ENCODE results near the gene CLASP1.
"Not testable (repeated sequence)": the region's sequence is repeated elsewhere in the genome, so short reads cannot be mapped to it uniquely, and the experiment has no call there.

Gene CLASP1

DNA sequence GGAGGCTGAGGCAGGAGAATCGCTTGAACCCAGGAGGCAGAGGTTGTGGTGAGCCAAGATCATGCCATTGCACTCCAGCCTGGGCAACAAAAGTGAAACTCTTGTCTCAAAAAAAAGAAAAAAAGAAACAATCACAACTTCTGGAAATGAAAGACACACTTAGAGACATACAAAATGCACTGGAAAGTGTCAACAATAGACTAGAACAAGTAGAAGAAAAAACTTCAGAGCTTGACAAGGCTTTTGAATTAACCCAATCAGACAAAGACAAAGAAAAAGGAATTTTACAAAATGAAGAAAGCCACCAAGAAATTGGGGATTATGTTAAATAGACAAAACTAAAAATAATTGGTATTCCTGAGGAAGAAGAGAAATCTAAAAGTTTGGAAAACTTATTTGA lies 22.4 kb upstream of the CLASP1 start:
- H3K4me3 Mint-ChIP-seq, H3K27ac Mint-ChIP-seq, CTCF ChIA-PET, H3K4me1 Mint-ChIP-seq, DNase-seq: not testable (repeated sequence)
- H3K36me3 Mint-ChIP-seq = peaks cover 11% of the 10 kb centered on the region
- peaks cover 53% of the 10 kb centered on the region for H3K9me3 Mint-ChIP-seq
- H3K27me3 Mint-ChIP-seq = peaks cover 15% of the 10 kb centered on the region

DNA sequence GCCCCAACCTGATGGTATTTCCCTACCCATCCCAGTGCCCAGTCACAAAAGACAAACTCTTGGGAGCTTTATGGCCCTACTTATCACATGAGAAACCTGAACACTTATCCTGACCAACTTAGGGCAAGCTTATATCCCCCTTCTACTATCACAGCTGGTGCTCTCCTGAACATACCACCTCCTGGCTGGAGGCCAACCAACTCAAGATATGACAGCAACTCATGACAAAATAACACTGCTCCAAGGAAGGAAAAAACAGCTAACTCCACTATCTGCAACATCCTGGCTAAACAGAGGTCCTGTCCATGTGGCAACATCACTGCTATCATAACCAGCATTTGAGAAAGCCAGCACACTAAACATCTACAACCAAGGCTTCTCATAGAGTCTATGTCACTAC lies 20.9 kb upstream of the CLASP1 start:
- H3K4me3 Mint-ChIP-seq = no peak overlapping the region
- H3K27ac Mint-ChIP-seq = no peak overlapping the region
- H3K9me3 Mint-ChIP-seq = peaks cover 42% of the 10 kb centered on the region
- peaks cover 13% of the 10 kb centered on the region for H3K27me3 Mint-ChIP-seq
- no peak for DNase-seq
- no peaks in the 10 kb centered on the region for H3K4me1 Mint-ChIP-seq
- CTCF ChIA-PET = interaction anchor here (0.6 to 0.7 kb wide), 2 partner anchors 8 to 11 kb away, joined by 3 read pairs; no protein-coding TSS in a partner anchor
- H3K36me3 Mint-ChIP-seq = peaks cover 11% of the 10 kb centered on the region

DNA sequence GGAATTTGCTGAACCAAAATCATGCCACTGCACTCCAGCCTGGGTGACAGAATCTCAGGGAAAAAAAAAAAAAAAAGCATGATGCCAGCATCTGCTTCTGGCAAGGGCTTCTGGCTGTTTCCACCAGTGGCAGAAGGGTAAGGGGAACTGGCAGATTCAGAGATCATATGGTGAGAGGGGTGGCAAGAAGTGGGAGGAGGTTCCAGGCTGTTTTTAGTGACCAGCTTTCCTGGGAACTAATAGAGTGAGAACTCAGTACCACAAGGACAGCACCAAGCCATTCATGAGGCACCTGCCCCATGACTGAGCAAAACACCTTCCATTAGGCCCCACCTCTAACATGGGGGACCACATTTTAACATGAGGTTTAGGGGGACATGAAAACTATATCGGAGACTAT lies 18.4 kb upstream of the CLASP1 start:
- Mint-ChIP-seq H3K4me1 (no peaks in the 10 kb centered on the region), H3K9me3 (peaks cover 28% of the 10 kb centered on the region), H3K36me3 (peaks cover 12% of the 10 kb centered on the region), H3K27me3 (peaks cover 13% of the 10 kb centered on the region), H3K4me3 (no peak overlapping the region), H3K27ac (no peak overlapping the region)
- CTCF ChIA-PET = no interaction called here
- no peak for DNase-seq

DNA sequence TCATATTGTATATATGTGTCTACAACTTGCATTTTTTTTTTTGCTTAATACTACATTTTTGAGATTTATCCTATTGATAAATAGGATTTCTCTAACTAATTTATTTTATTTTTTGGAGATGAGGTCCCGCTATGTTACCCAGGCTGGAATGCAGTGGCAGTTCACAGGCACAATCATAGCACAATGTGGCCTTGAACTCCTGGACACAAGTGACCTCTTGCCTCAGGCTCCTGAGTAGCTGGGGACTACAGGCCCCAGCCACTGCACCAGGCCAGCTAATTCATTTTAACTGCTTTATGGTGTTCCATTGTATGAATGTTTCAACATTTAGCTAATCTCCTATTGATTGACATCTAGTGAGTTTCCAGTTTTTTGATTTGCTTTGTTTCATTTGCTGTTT lies 16.8 kb upstream of the CLASP1 start:
- H3K27ac Mint-ChIP-seq = no peak overlapping the region
- no peaks in the 10 kb centered on the region for H3K4me1 Mint-ChIP-seq
- CTCF ChIA-PET = no interaction called here
- H3K9me3 Mint-ChIP-seq = peaks cover 18% of the 10 kb centered on the region
- peaks cover 7% of the 10 kb centered on the region for H3K27me3 Mint-ChIP-seq
- DNase-seq = no peak
- H3K36me3 Mint-ChIP-seq = peaks cover 9% of the 10 kb centered on the region
- H3K4me3 Mint-ChIP-seq = no peak overlapping the region

DNA sequence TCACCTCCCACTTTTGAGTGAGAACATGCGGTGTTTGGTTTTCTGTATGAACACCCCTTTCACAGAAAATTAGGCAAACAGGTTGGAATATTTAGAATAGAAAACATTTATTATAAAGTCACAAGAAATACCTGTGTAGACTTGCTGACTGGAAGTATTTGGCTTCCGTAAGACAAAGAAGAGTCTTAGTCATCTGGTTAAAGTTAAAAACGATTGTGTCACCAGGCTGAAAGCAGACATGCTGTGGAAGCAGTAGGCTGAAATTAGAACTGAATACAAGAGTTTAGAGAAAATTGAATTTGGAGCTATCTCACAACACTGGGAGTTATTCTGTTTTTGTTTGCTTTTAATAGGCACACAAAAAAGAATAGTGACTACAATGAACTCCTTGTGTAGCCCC lies 16.2 kb upstream of the CLASP1 start:
- CTCF ChIA-PET = no interaction called here
- no peak for DNase-seq
- H3K27me3 Mint-ChIP-seq = peaks cover 7% of the 10 kb centered on the region
- H3K9me3 Mint-ChIP-seq = peaks cover 15% of the 10 kb centered on the region
- H3K4me1 Mint-ChIP-seq = no peaks in the 10 kb centered on the region
- H3K4me3 Mint-ChIP-seq = no peak overlapping the region
- no peak overlapping the region for H3K27ac Mint-ChIP-seq
- peaks cover 9% of the 10 kb centered on the region for H3K36me3 Mint-ChIP-seq

DNA sequence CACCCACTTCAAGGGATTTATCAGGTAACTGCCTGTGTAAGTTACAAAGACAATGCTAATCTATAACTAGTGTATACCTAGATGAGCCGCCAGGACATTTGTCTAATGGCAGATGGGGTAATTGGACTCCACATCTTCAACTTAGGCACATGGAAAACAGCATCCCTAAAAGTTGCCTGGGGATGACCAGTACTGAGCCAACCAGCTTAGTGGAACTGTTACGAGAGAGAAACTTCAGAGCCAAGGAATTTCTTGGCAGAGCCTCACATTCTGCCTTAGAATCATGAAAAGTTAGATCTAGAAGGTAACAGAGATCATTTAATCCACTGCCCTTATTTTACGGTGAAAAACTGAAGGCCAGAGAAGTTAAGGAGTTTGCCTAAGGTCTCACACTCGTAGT lies 15.5 kb upstream of the CLASP1 start:
- CTCF ChIA-PET = no interaction called here
- no peak for DNase-seq
- peaks cover 9% of the 10 kb centered on the region for H3K9me3 Mint-ChIP-seq
- no peak overlapping the region for H3K4me3 Mint-ChIP-seq
- no peaks in the 10 kb centered on the region for H3K4me1 Mint-ChIP-seq
- H3K36me3 Mint-ChIP-seq = peaks cover 9% of the 10 kb centered on the region
- H3K27ac Mint-ChIP-seq = no peak overlapping the region
- peaks cover 5% of the 10 kb centered on the region for H3K27me3 Mint-ChIP-seq

DNA sequence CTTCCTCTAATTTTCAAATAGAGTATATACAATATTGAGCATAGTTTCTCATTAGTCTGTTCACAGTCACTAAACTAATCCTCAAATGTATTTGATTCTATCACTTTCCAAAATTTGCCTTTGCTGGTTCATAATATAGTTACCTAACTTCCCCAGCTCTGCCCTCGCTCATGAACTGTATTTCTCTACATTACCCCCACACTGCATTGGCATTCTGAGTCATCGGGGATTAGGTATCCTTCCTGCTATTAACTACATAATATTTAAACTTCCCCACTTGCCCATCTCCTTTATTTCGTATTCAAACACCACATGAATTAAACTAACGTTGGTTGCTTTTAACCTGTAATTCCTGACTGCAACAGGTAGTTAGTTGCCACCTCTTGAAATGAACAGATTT lies 14.8 kb upstream of the CLASP1 start:
- H3K36me3 Mint-ChIP-seq = peaks cover 9% of the 10 kb centered on the region
- DNase-seq = no peak
- no peak overlapping the region for H3K27ac Mint-ChIP-seq
- H3K9me3 Mint-ChIP-seq = peaks cover 5% of the 10 kb centered on the region
- H3K4me3 Mint-ChIP-seq = no peak overlapping the region
- no peaks in the 10 kb centered on the region for H3K4me1 Mint-ChIP-seq
- H3K27me3 Mint-ChIP-seq = no peaks in the 10 kb centered on the region
- CTCF ChIA-PET = no interaction called here

DNA sequence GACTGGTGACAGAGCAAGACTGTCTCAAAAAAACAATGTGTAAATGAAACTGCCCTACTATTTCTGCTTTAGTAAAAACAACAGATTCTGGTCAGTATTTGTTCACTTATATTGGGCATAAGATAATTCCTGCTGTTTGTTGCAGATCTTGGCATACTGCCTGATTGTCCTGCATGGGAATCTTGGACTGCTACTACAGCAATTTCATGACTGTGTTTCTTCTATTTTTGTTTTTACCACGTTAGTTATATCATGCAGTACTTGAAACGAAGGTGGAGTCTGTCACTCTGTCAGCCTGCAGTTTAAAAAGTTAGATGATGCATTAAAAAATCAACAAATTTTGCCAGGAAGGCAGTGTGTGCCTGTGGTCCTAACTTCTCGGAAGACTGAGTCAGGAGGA lies 14.2 kb upstream of the CLASP1 start:
- no peak overlapping the region for H3K4me3 Mint-ChIP-seq
- no peaks in the 10 kb centered on the region for H3K27me3 Mint-ChIP-seq
- no peak for DNase-seq
- CTCF ChIA-PET = no interaction called here
- H3K36me3 Mint-ChIP-seq = peaks cover 14% of the 10 kb centered on the region
- peaks cover 3% of the 10 kb centered on the region for H3K4me1 Mint-ChIP-seq
- no peak overlapping the region for H3K27ac Mint-ChIP-seq
- peaks cover 2% of the 10 kb centered on the region for H3K9me3 Mint-ChIP-seq

DNA sequence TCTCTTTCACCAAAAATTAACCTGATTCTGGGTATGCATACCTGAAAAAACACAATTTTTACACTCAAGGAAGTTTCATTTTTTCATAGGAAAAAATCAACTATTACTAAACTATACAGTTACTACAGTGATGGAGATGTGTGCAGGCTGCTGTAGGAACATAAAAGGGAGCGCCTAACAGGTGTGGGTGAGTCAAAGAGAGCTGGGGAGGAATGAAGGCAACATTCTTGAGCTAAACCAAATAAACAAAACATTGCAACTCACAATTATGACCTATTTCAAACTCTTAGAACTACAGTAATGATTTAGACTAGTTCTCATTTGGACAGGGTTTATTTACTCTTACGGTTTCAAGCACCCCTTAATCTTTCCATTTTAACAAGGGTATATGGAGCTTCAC lies 13.4 kb upstream of the CLASP1 start:
- no peaks in the 10 kb centered on the region for H3K9me3 Mint-ChIP-seq
- no peak overlapping the region for H3K27ac Mint-ChIP-seq
- H3K36me3 Mint-ChIP-seq = peaks cover 16% of the 10 kb centered on the region
- no peak for DNase-seq
- H3K4me1 Mint-ChIP-seq = peaks cover 3% of the 10 kb centered on the region
- CTCF ChIA-PET = no interaction called here
- no peak overlapping the region for H3K4me3 Mint-ChIP-seq
- H3K27me3 Mint-ChIP-seq = no peaks in the 10 kb centered on the region

DNA sequence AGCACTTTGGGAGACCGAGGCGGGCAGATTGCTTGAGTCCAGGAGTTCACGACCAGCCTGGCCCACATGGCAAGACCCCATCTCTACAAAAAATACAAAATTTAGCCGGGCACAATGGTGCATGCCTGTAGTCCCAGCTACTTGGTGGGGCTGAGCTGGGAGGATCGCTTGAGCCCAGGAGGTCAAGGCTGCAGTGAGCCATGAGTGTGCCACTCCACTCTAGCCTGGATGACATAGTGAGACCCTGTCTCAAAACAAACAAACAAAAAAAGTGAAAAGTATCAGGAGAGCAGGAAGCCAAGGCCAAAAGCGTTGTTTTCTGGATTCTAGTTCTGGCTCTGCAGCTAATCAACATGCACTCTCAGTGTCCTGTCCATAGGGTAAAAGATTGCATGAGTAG lies 10.7 kb upstream of the CLASP1 start:
- no peak overlapping the region for H3K27ac Mint-ChIP-seq
- H3K27me3 Mint-ChIP-seq = no peaks in the 10 kb centered on the region
- no peak overlapping the region for H3K4me3 Mint-ChIP-seq
- no peaks in the 10 kb centered on the region for H3K9me3 Mint-ChIP-seq
- DNase-seq = no peak
- CTCF ChIA-PET = no interaction called here
- H3K36me3 Mint-ChIP-seq = peaks cover 13% of the 10 kb centered on the region
- H3K4me1 Mint-ChIP-seq = peaks cover 3% of the 10 kb centered on the region

DNA sequence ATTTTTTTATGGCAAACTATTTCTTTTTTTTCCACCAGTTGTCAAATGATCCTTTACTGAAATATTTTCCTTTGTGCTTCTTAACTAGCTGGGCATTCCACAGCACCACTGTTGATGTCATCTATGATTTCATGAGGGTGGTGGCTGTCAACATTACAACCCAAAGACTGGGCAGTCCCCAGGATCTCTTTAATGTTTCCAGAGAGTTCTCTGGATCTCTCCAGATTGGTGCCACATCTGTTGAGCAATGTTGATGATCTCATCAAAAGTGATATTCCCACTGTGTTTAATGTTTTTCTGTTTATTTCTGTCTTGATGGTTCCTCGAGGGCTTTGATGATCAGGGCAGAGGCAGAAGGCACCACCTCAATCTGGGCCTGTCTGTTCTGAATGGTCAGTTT lies 9.1 kb upstream of the CLASP1 start:
- DNase-seq, CTCF ChIA-PET, H3K9me3 Mint-ChIP-seq, H3K4me3 Mint-ChIP-seq, H3K27me3 Mint-ChIP-seq, H3K27ac Mint-ChIP-seq: not testable (repeated sequence)
- H3K36me3 Mint-ChIP-seq = peaks cover 22% of the 10 kb centered on the region
- peaks cover 15% of the 10 kb centered on the region for H3K4me1 Mint-ChIP-seq

DNA sequence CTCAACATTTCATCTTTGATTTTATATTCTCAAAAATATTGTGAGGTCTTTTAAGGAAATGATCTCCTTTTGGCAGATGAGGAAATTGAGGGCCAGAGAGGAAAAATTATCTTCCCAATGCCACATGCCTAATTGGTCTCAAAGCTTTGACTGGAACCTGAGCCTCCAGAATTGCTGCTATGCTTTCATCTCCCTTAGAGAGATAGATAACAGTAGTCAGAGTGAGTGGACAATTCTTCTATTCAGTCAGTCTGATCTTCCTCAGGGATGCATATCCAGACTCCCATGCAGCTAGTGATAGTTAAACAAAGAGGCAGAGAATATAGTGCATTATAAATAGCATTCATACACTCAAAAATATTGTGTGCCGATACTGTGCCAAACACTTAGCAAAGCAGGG lies 3.8 kb upstream of the CLASP1 start:
- peaks cover 46% of the 10 kb centered on the region for H3K4me1 Mint-ChIP-seq
- no peak overlapping the region for H3K4me3 Mint-ChIP-seq
- CTCF ChIA-PET = no interaction called here
- no peaks in the 10 kb centered on the region for H3K9me3 Mint-ChIP-seq
- DNase-seq = no peak
- peaks cover 5% of the 10 kb centered on the region for H3K27me3 Mint-ChIP-seq
- H3K27ac Mint-ChIP-seq = no peak overlapping the region
- peaks cover 19% of the 10 kb centered on the region for H3K36me3 Mint-ChIP-seq

DNA sequence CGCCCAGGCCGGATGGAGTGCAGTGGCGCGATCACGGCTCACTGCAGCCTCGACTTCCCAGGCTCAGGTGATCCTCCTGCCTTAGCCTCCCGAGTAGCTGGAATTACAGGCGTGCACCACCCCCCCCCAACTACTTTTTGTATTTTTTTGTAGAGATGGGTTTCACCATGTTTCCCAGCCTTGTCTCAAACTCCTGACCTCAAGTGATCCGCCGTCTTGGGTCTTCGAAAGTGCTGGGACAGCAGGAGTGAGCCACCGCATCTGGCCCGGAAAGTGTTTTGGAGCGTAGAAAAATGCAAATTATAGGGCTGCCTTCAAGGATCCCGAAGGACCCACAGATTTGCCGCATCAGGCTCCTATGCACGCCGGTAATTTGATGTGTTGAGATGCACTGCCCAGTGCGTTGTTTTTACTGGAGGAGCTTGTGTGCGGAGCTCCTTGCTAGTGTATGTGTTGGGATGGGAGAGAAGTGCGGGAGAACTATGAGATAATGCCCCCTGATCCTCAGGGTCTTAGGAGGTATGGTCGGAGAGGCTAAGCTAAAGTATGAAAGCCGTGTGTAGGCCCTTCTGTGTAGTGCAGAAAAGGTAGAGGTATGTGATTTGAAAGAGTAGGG lies 1.2 kb upstream of the CLASP1 start:
- Mint-ChIP-seq H3K9me3 (no peaks in the 10 kb centered on the region), H3K27ac (peak overlapping the region; percentile 99), H3K4me1 (peaks cover 66% of the 10 kb centered on the region), H3K4me3 (peak overlapping the region; percentile 87), H3K36me3 (peaks cover 22% of the 10 kb centered on the region), H3K27me3 (peaks cover 5% of the 10 kb centered on the region)
- DNase-seq = peak; percentile 41
- CTCF ChIA-PET = interaction anchor here (0.9 to 1.5 kb wide), 2 partner anchors 49 to 120 kb away, joined by 3 to 5 read pairs; partner anchors contain the start of gene RNU4ATAC

DNA sequence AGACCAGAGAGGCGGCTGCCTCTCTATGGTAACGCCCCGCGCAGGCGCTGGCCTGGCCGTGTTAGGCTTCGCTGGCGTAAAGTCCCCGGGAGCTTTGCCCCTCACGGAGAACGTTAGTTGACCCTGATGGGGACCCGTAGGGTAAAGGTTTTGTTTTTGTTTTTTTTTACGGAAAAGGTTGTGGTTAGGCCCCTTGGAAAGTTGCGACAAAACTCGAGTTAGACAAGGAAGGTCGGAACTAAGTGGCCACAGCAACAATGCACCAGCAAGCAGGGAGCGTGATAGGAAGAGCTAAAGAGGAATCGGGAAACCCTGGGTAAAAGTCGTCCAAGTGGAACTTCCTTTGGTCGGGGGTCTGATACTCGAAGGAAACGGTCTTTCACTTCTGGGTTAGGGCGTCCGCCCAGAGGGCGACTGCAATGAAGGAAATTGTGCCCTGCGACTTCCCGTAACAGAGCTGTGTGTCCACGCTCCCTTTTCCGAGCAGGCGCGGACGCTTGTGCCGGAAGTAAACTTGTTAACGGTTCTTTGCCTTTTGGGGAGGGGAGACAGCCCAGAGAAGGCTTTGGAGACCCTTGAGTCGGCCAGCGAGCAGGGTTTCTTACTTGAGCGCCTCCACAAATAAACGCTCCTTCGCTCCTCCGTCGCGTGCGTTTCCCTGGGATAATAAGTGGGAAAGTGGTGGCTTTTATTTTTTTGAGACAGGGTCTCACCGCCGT lies 493 bp upstream of the CLASP1 start:
- H3K4me3 Mint-ChIP-seq = peak overlapping the region; percentile 87
- peak; percentile 98 for DNase-seq
- peaks cover 23% of the 10 kb centered on the region for H3K36me3 Mint-ChIP-seq
- peak overlapping the region; percentile 99 for H3K27ac Mint-ChIP-seq
- H3K27me3 Mint-ChIP-seq = peaks cover 5% of the 10 kb centered on the region
- no peaks in the 10 kb centered on the region for H3K9me3 Mint-ChIP-seq
- peaks cover 71% of the 10 kb centered on the region for H3K4me1 Mint-ChIP-seq
- CTCF ChIA-PET = interaction anchor here (1.0 to 1.5 kb wide), 3 partner anchors 50 to 119 kb away, joined by 3 to 5 read pairs (median 4); partner anchors contain the start of gene RNU4ATAC

Measured in activated naive CD4-positive, alpha-beta T cell treated with anti-CD3 and anti-CD28 coated beads, Interleukin-2, amount 10 ng/mL, durations not matched to agents 7 days and 5 days (primary cell).